Loucy (cell line): ENCODE results near the gene PPFIBP2.

ENCODE experiments used
- H2AFZ ChIP-seq: fragments of 200-600 bp; sonication (generic); 2 replicates; pipeline ENCODE4 v1.6.0; 2016; ENCODE audit warnings: antibody characterized with exemption, mild to moderate bottlenecking, low read length, moderate library complexity
- H3F3A ChIP-seq: fragments of 200-600 bp; 2 replicates; pipeline ENCODE4 v1.6.0; 2016; ENCODE audit warnings: antibody characterized with exemption, low read depth, mild to moderate bottlenecking
- H3K27me3 ChIP-seq: fragments of 200-600 bp; sonication (generic); 2 replicates; pipeline ENCODE4 v1.6.1; 2014; ENCODE audit warnings: low read length, mild to moderate bottlenecking; ENCODE audit not compliant: insufficient read depth, poor library complexity, severe bottlenecking
- H3K36me3 ChIP-seq: fragments of 200-600 bp; sonication (generic); 2 replicates; pipeline ENCODE4 v1.6.1; 2016; ENCODE audit warnings: low read length; ENCODE audit not compliant: insufficient read depth
- H3K4me1 ChIP-seq: fragments of 200-600 bp; sonication (generic); 2 replicates; pipeline ENCODE4 v1.5.1; 2014; ENCODE audit warnings: low read length, mild to moderate bottlenecking; ENCODE audit not compliant: insufficient read depth, poor library complexity, severe bottlenecking
- H3K4me2 ChIP-seq: fragments of 200-600 bp; sonication (generic); 2 replicates; pipeline ENCODE4 v1.6.0; 2014; ENCODE audit warnings: antibody characterized with exemption, low read length, low read depth, mild to moderate bottlenecking; ENCODE audit not compliant: poor library complexity, severe bottlenecking
- H3K4me3 ChIP-seq: fragments of 200-600 bp; sonication (generic); 2 replicates; pipeline ENCODE4 v1.5.1; 2014; ENCODE audit warnings: low read length, mild to moderate bottlenecking, mixed read lengths; ENCODE audit not compliant: poor library complexity, severe bottlenecking
- H3K79me2 ChIP-seq: fragments of 200-600 bp; sonication (generic); 2 replicates; pipeline ENCODE4 v1.6.1; 2014; ENCODE audit warnings: low read length; ENCODE audit not compliant: insufficient read depth
- H3K9ac ChIP-seq: fragments of 200-600 bp; sonication (generic); 2 replicates; pipeline ENCODE4 v1.6.0; 2014; ENCODE audit warnings: mild to moderate bottlenecking, low read depth, low read length, moderate library complexity; ENCODE audit not compliant: poor library complexity, severe bottlenecking
- H3K9me2 ChIP-seq: fragments of 200-600 bp; sonication (generic); replicated peaks from 2 replicates; pipeline ENCODE4 v1.6.1; 2016; ENCODE audit warnings: low read depth, low read length, mixed read lengths
- H3K9me3 ChIP-seq: fragments of 200-600 bp; sonication (generic); 2 replicates; pipeline ENCODE4 v1.6.1; 2014; ENCODE audit warnings: mild to moderate bottlenecking, antibody characterized with exemption, low read length, low read depth; ENCODE audit not compliant: insufficient read depth
- H4K20me1 ChIP-seq: fragments of 200-600 bp; sonication (generic); 2 replicates; pipeline ENCODE4 v1.6.0; 2014; ENCODE audit warnings: antibody characterized with exemption, low read length, mild to moderate bottlenecking; ENCODE audit not compliant: insufficient read depth, poor library complexity, severe bottlenecking
- EZH2phosphoT487 ChIP-seq: fragments of 200-600 bp; IDR thresholded peaks from 2 replicates; pipeline ENCODE4 v1.6.1; 2018; ENCODE audit warnings: antibody characterized with exemption, mild to moderate bottlenecking, moderate library complexity, borderline replicate concordance
- TF ChIP-seq, protein P1 (sequence below): fragments of 200-600 bp; sonication (generic); conservative IDR thresholded peaks from 2 replicates; pipeline ENCODE4 v1.5.1; 2014; ENCODE audit warnings: mild to moderate bottlenecking, antibody characterized with exemption, low read length

PPFIBP2 gene

GRCh38 chr11:7665473-7666291 lies 151.9 kb downstream of the PPFIBP2 start:
- no peaks in the 10 kb centered on the region for H3K4me1 ChIP-seq
- H2AFZ ChIP-seq = no peak overlapping the region
- H3K4me2 ChIP-seq = no peak overlapping the region
- H3K9me2 ChIP-seq = no peaks in the 10 kb centered on the region
- no peaks in the 10 kb centered on the region for H3K9me3 ChIP-seq
- no peak overlapping the region for H3K4me3 ChIP-seq
- no peaks in the 10 kb centered on the region for H4K20me1 ChIP-seq
- H3K79me2 ChIP-seq = no peaks in the 10 kb centered on the region
- H3K36me3 ChIP-seq = no peaks in the 10 kb centered on the region
- no peaks in the 10 kb centered on the region for H3F3A ChIP-seq
- H3K27me3 ChIP-seq = no peaks in the 10 kb centered on the region
- no peak overlapping the region for H3K9ac ChIP-seq
- TF ChIP-seq, protein P1, sequence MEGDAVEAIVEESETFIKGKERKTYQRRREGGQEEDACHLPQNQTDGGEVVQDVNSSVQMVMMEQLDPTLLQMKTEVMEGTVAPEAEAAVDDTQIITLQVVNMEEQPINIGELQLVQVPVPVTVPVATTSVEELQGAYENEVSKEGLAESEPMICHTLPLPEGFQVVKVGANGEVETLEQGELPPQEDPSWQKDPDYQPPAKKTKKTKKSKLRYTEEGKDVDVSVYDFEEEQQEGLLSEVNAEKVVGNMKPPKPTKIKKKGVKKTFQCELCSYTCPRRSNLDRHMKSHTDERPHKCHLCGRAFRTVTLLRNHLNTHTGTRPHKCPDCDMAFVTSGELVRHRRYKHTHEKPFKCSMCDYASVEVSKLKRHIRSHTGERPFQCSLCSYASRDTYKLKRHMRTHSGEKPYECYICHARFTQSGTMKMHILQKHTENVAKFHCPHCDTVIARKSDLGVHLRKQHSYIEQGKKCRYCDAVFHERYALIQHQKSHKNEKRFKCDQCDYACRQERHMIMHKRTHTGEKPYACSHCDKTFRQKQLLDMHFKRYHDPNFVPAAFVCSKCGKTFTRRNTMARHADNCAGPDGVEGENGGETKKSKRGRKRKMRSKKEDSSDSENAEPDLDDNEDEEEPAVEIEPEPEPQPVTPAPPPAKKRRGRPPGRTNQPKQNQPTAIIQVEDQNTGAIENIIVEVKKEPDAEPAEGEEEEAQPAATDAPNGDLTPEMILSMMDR = peak; percentile 97
- TF ChIP-seq EZH2phosphoT487 = no peak

DNA sequence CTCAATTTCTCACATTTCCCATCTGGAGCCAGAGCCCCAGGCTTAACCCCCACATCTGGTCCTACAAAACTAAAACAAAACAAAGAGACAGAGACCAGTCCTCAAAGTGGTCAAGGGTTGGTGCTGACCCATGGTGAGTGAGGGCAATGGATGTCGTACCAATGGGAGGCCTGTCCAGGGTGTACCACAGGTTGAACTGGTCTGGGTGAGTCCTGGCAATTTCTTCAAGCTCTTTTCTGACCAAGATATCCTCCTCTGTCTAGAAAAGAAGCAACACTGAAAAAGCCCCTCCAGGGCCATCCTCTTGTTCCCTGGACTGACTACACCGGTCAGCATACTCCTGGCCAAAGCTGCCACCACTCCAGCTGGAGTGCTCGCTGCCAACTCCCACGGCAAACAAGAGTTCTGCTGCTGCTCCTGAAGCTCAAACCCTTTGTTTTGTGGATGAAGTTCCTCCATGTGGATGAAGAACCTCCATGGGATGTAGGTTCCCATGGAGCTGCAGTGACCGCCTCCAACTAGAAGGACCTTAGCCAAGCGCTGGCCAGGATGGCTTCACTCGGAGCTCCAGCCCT lies 152.6 kb downstream of the PPFIBP2 start:
- no peaks in the 10 kb centered on the region for H3K79me2 ChIP-seq
- H3K4me1 ChIP-seq = no peaks in the 10 kb centered on the region
- H3K9me2 ChIP-seq = no peaks in the 10 kb centered on the region
- H3K4me2 ChIP-seq = no peak overlapping the region
- H3F3A ChIP-seq = no peaks in the 10 kb centered on the region
- no peaks in the 10 kb centered on the region for H3K9me3 ChIP-seq
- no peaks in the 10 kb centered on the region for H3K27me3 ChIP-seq
- no peak overlapping the region for H2AFZ ChIP-seq
- no peaks in the 10 kb centered on the region for H4K20me1 ChIP-seq
- no peak for TF ChIP-seq EZH2phosphoT487
- TF ChIP-seq, protein P1 = no peak
- H3K9ac ChIP-seq = no peak overlapping the region
- no peaks in the 10 kb centered on the region for H3K36me3 ChIP-seq
- H3K4me3 ChIP-seq = no peak overlapping the region

GRCh38 chr11:7667460-7667859 lies 153.7 kb downstream of the PPFIBP2 start:
- Histone ChIP-seq H3K4me1 (no peaks in the 10 kb centered on the region), H3K36me3 (no peaks in the 10 kb centered on the region), H3K9ac (no peak overlapping the region), H4K20me1 (no peaks in the 10 kb centered on the region), H3F3A (no peaks in the 10 kb centered on the region), H2AFZ (no peak overlapping the region), H3K9me3 (no peaks in the 10 kb centered on the region), H3K4me3 (no peak overlapping the region), H3K9me2 (no peaks in the 10 kb centered on the region), H3K79me2 (no peaks in the 10 kb centered on the region), H3K4me2 (no peak overlapping the region), H3K27me3 (no peaks in the 10 kb centered on the region)
- TF ChIP-seq, protein P1 = no peak
- TF ChIP-seq EZH2phosphoT487 = no peak
